Heart right ventricle (tissue), 16 donors: ENCODE data around the gene SMAP2. TPM values are rescaled to one million over a fixed set of nuclear protein-coding genes. Genes with fewer than 3 reads are reported as not detected.

Experiments used
- ATAC-seq, 8 donors: fragments of 200-7000 bp; cut with Tn5 transposase; one replicate each; pipeline ENCODE4 v1.9.1; 2020; ENCODE audit warnings: mild to moderate bottlenecking in 8 of 8, moderate library complexity in 8 of 8, moderate number of reproducible peaks in 1 of 8
- DNase-seq, 2 donors: peaks; one replicate each; pipeline ENCODE4 v3.0.0-alpha.2; 2020
- H3K27ac ChIP-seq, 10 donors: fragments of 200-600 bp; sonication (generic) in 2 of 10; one replicate each; pipeline versions ENCODE4 v1.5.0 to v1.8.0; 2020 to 2022; ENCODE audit warnings: mild to moderate bottlenecking in 3 of 10
- H3K27me3 ChIP-seq, 7 donors: fragments of 200-600 bp; one replicate each; pipeline ENCODE4 v1.8.0; 2021 to 2022; ENCODE audit warnings: mild to moderate bottlenecking in 2 of 7
- H3K36me3 ChIP-seq, 9 donors: fragments of 200-600 bp; sonication (generic) in 1 of 9; one replicate each; pipeline versions ENCODE4 v1.5.0 to v1.8.0; 2020 to 2022; ENCODE audit warnings: mild to moderate bottlenecking in 2 of 9
- H3K4me1 ChIP-seq, 9 donors: fragments of 200-600 bp; sonication (generic) in 1 of 9; one replicate each; pipeline versions ENCODE4 v1.5.0 to v1.8.0; 2020 to 2022; ENCODE audit warnings: mild to moderate bottlenecking in 4 of 9
- H3K4me3 ChIP-seq, 10 donors: fragments of 200-600 bp; sonication (generic) in 2 of 10; one replicate each; pipeline versions ENCODE4 v1.5.0 to v1.8.0; 2020 to 2022; ENCODE audit warnings: mild to moderate bottlenecking in 7 of 10, moderate library complexity in 2 of 10
- H3K9me3 ChIP-seq, 11 donors: fragments of 200-600 bp in 10 of 11; sonication (generic) in 2 of 11; one replicate each; pipeline versions ENCODE4 v1.5.0 to v1.8.0; 2013 to 2022; ENCODE audit warnings: mild to moderate bottlenecking in 2 of 11, control low read depth in 1 of 11, moderate library complexity in 1 of 11
- CTCF ChIP-seq, 9 donors: fragments of 200-600 bp; sonication (generic) in 2 of 9; IDR thresholded peaks; one replicate each; pipeline versions ENCODE4 v1.5.0 to v1.8.0; 2021 to 2022; ENCODE audit warnings: antibody characterized with exemption in 9 of 9, mild to moderate bottlenecking in 5 of 9, moderate library complexity in 1 of 9
- WGBS, 2 donors: extraction: QIAGEN DNeasy Blood & Tissue Kit; methylation state at CpG; one replicate each; pipeline ENCODE4 v1.1.7; 2013; ENCODE audit warnings: inconsistent platforms in 1 of 2; 5-methylcytosine and 5-hydroxymethylcytosine counted together
- intact Hi-C, 10 donors: fragments of 100-400 bp; cut with DNase I; formaldehyde crosslinking; loops; one replicate each; pipeline versions ENCODE4 v1.11.1 to v1.14.2; 2022
- polyA plus RNA-seq, 2 donors: library from polyadenylated mRNA; stranded (reverse); fragments of 200-250 nt; gene quantifications; one replicate each; pipeline ENCODE4 v1.2.3, GENCODE V29; 2013
- total RNA-seq, 10 donors: library from RNA; stranded (reverse); fragmentation: NEBNext Ultra II Directional in 3 of 10; extraction: Animal tissue kit (Norgen Biotek cat#: 25700) in 3 of 10; gene quantifications; one replicate each; pipeline versions ENCODE4 v1.2.1 to v1.2.4, GENCODE V29; 2021 to 2023
- donor health status: Arrhythmogenic right ventricular cardiomyopathy.
- donor health status: ischemic (EF 13 %, LVEDD 7.1; RV severe dilation, severe dysfunction).
- donor health status: healthy with polysubstance abuse.
- donor health status: DM: no; HTN: yes; CAD: no.
- donor health status: DM: no; HTN: no; CAD: no.
- donor health status: ischemic (EF 25% LVEDD 6.9; RV normal size, moderate dysfunction).
- donor health status: ischemic (EF 25% LVEDD 5.7; RV mildly dilated, moderate dysfunction).
- donor health status: healthy.
- donor health status: DM: yes; HTN: yes; CAD: no.
- donor health status: Ischemic cardiomyopathy.
- donor health status: ischemic (EF 35%, LVEDD 5.7; RV mildly dilated, moderate dysfunction).
- donor health status: nonischemic (EF 11% LVEDD 7.7; RV severe dilation, severe dysfunction).
- donor health status: DM: yes; HTN: yes; CAD: no.
- donor health status: PGD.
- donor health status: ischemic (EF 29% LVEDD 5.4; RV normal size, mild dysfunction).
- donor health status: nonischemic (EF 23%, LVEDD 6.1; RV moderate dilation, normal function).

Gene SMAP2
- total and polyA plus RNA-seq, 12 donors: 9.4 to 29.8 (median 12.4) TPM

DNA sequence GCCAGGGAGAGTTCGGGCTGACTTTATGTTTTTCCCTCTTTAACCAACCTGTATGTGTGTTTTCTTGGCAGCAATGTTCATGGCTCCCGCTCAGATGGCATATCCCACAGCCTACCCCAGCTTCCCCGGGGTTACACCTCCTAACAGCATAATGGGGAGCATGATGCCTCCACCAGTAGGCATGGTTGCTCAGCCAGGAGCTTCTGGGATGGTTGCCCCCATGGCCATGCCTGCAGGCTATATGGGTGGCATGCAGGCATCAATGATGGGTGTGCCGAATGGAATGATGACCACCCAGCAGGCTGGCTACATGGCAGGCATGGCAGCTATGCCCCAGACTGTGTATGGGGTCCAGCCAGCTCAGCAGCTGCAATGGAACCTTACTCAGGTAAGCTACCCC is 43.2 kb downstream of the SMAP2 start:
- H3K27me3 ChIP-seq: no peaks in the 10 kb centered on the region
- peaks cover 0 to 97% (median 20%) of the 10 kb centered on the region in 9 donors for H3K36me3 ChIP-seq
- TF ChIP-seq CTCF (IDR thresholded peaks at IDR 0.05): no peak
- H3K27ac ChIP-seq: no peak overlapping the region
- intact Hi-C loops: no loop called here
- H3K4me3 ChIP-seq: no peak overlapping the region
- DNase-seq: no peak
- no peaks in the 10 kb centered on the region for H3K9me3 ChIP-seq
- peaks cover 0 to 15% (median 0%) of the 10 kb centered on the region in 9 donors for H3K4me1 ChIP-seq
- 86 to 98% methylated on average over 4 of the region's 4 CpGs for WGBS, 2 donors
- no peak for ATAC-seq

- peaks cover 0 to 75% (median 10%) of the 10 kb centered on the region in 9 donors for H3K36me3 ChIP-seq
- no peak overlapping the region for H3K4me3 ChIP-seq
- ATAC-seq (peak in 5 of 8 donors; percentile 12 to 41 (median 25)), DNase-seq (no peak)
- no peaks in the 10 kb centered on the region for H3K27me3 ChIP-seq
- peak overlapping the region in 1 of 10 donors; percentile 73 for H3K27ac ChIP-seq
- WGBS, 2 donors: 72 to 79% methylated on average over 15 of the region's 15 CpGs
- intact Hi-C loops: no loop called here
- no peak for TF ChIP-seq CTCF (IDR thresholded peaks at IDR 0.05)
- peaks cover 0 to 41% (median 8%) of the 10 kb centered on the region in 9 donors for H3K4me1 ChIP-seq
- H3K9me3 ChIP-seq: no peaks in the 10 kb centered on the region
These were observed 48.2 kb downstream of the SMAP2 start for GRCh38 chr1:40421431-40422384.

GRCh38 chr1:40422630-40423263 is 49.2 kb downstream of the SMAP2 start:
- 82 to 89% methylated on average over 11 of the region's 11 CpGs for WGBS, 2 donors
- no peak overlapping the region for H3K4me3 ChIP-seq
- H3K27ac ChIP-seq: peak overlapping the region in 4 of 10 donors; percentile 45 to 73 (median 58)
- H3K36me3 ChIP-seq: peaks cover 0 to 64% (median 7%) of the 10 kb centered on the region in 9 donors
- DNase-seq (no peak), ATAC-seq (peak in 3 of 8 donors; percentile 4 to 39 (median 11))
- no peaks in the 10 kb centered on the region for H3K27me3 ChIP-seq
- intact Hi-C loops: no loop called here
- no peaks in the 10 kb centered on the region for H3K9me3 ChIP-seq
- H3K4me1 ChIP-seq: peaks cover 0 to 41% (median 8%) of the 10 kb centered on the region in 9 donors
- TF ChIP-seq CTCF (IDR thresholded peaks at IDR 0.05): no peak

DNA sequence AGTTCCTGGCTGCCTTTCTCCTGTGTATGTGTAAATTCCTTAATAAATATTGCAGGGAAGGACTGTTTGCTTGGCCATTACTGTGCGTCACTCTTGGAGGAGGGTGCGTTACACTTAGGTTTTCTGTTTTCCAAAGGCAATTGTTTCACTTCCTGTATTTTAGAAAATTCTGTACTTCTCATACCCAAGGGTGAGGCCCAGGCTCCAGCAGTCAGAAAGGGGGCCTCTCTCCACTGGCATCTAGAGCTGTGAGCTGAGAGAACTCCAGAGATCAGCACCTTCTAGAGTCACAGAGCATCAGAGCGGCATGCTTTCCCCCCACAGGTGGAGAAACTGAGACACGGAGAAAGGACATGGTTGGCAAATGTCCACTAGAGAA is 49.7 kb downstream of the SMAP2 start:
- H3K36me3 ChIP-seq: peaks cover 0 to 59% (median 7%) of the 10 kb centered on the region in 9 donors
- intact Hi-C loops: no loop called here
- 84 to 89% methylated on average over 4 of the region's 4 CpGs for WGBS, 2 donors
- H3K27ac ChIP-seq: peak overlapping the region in 6 of 10 donors; percentile 36 to 73 (median 51)
- TF ChIP-seq CTCF (IDR thresholded peaks at IDR 0.05): no peak
- ATAC-seq (peak in 7 of 8 donors; percentile 35 to 54 (median 48)), DNase-seq (no peak)
- H3K4me1 ChIP-seq: peaks cover 0 to 41% (median 8%) of the 10 kb centered on the region in 9 donors
- no peaks in the 10 kb centered on the region for H3K27me3 ChIP-seq
- H3K4me3 ChIP-seq: no peak overlapping the region
- no peaks in the 10 kb centered on the region for H3K9me3 ChIP-seq
